PC-3 (cell line): ENCODE data around the gene CRIP3.

Experiments used
- EZH2phosphoT487 ChIP-seq: fragments of 300-600 bp; sonication (generic); IDR thresholded peaks from 2 replicates; pipeline ENCODE4 v1.6.1; 2018; ENCODE audit warnings: mild to moderate bottlenecking, antibody characterized with exemption, low read length, borderline replicate concordance
- TF ChIP-seq, protein P1 (sequence below): fragments of 300-600 bp; sonication (generic); conservative IDR thresholded peaks from 2 replicates; pipeline ENCODE4 v1.5.1; 2017; ENCODE audit warnings: antibody characterized with exemption, low read depth, mild to moderate bottlenecking, low read length

DNA sequence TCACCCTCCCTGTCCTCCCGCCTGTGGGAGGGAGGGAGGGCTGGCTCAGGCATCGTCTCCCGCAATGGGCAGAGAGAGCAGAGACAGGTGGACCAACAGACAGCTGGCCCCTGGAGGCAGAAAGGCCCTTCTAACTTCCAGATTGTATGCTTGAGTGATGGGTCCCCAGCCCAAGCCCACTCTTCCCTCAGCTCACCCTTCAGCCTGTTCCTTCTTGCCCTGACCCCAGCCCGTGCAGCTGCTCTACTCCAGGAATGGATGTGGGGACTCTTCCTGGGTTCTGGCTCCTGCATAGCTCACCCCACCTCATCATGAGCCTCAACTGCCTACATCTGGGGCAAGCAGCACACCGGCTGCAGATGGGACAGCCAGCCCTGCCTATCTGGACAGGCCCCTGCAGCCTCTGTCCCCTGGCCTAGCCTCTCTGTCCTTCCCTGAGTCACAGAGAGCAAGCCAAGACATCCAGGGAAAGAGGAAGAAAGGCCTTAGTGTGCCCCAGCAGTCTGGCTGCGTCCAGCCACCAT is 22.1 kb downstream of the CRIP3 start:
- no peak for TF ChIP-seq EZH2phosphoT487
- TF ChIP-seq, protein P1, sequence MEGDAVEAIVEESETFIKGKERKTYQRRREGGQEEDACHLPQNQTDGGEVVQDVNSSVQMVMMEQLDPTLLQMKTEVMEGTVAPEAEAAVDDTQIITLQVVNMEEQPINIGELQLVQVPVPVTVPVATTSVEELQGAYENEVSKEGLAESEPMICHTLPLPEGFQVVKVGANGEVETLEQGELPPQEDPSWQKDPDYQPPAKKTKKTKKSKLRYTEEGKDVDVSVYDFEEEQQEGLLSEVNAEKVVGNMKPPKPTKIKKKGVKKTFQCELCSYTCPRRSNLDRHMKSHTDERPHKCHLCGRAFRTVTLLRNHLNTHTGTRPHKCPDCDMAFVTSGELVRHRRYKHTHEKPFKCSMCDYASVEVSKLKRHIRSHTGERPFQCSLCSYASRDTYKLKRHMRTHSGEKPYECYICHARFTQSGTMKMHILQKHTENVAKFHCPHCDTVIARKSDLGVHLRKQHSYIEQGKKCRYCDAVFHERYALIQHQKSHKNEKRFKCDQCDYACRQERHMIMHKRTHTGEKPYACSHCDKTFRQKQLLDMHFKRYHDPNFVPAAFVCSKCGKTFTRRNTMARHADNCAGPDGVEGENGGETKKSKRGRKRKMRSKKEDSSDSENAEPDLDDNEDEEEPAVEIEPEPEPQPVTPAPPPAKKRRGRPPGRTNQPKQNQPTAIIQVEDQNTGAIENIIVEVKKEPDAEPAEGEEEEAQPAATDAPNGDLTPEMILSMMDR: no peak
